Adrenal gland (tissue), 5 donors: Measurements from ENCODE around the gene FLYWCH2.

Experiments used
- POLR2A ChIP-seq, 2 donors: fragments of 450-650 bp; IDR thresholded peaks; one replicate each; pipeline ENCODE4 v1.6.1; 2017; ENCODE audit warnings: antibody characterized with exemption in 2 of 2, mild to moderate bottlenecking in 2 of 2, moderate library complexity in 1 of 2
- TF ChIP-seq, protein P1 (sequence below), 6 experiments: fragments of 450-650 bp in 4 of 6; fragments of 200-600 bp in 2 of 6; sonication (generic) in 1 of 6; IDR thresholded peaks; 1 replicate in 5 of 6; 2 replicates in 1 of 6; pipeline versions ENCODE4 v1.5.1 to v1.8.0; 2016 to 2021; ENCODE audit warnings: antibody characterized with exemption in 6 of 6, mild to moderate bottlenecking in 2 of 6, moderate library complexity in 1 of 6
- donor health status: DM: no; HTN: no; CAD: no.

DNA sequence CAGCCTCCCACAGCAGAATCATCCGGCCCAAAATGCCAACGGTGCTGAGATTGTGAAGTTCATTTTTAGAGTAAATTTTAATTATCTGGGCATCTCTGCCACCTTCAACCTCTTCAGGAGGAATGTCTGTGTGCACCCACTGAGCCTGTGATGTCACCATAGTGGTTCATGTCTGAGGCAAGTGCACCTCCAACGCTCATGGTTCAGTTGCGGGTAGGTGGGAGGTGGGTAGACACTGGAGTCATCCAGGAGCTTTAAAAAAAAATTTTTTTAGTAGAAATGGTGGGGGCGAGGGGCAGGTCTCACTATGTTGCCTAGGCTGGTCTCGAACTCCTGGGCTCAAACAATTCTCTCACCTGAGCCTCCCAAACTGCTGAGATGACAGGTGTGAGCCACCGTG is 30.6 kb downstream of the FLYWCH2 start:
- TF ChIP-seq, protein P1, sequence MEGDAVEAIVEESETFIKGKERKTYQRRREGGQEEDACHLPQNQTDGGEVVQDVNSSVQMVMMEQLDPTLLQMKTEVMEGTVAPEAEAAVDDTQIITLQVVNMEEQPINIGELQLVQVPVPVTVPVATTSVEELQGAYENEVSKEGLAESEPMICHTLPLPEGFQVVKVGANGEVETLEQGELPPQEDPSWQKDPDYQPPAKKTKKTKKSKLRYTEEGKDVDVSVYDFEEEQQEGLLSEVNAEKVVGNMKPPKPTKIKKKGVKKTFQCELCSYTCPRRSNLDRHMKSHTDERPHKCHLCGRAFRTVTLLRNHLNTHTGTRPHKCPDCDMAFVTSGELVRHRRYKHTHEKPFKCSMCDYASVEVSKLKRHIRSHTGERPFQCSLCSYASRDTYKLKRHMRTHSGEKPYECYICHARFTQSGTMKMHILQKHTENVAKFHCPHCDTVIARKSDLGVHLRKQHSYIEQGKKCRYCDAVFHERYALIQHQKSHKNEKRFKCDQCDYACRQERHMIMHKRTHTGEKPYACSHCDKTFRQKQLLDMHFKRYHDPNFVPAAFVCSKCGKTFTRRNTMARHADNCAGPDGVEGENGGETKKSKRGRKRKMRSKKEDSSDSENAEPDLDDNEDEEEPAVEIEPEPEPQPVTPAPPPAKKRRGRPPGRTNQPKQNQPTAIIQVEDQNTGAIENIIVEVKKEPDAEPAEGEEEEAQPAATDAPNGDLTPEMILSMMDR (IDR thresholded peaks at IDR 0.05), result no peak
- no peak for TF ChIP-seq POLR2A (IDR thresholded peaks at IDR 0.05)
